Right atrium auricular region (tissue), 2 donors: ENCODE measurements around the gene KCNQ1. TPM values are rescaled to one million over a fixed set of nuclear protein-coding genes. Genes with fewer than 3 reads are reported as not detected.

Experiments
- DNase-seq: peaks from one replicate; pipeline ENCODE4 v3.0.0-alpha.2; 2019; ENCODE audit warnings: low spot score
- H3K27ac ChIP-seq, 2 donors: fragments of 200-600 bp; sonication (generic); 1 replicate in 1 of 2; 2 replicates in 1 of 2; pipeline ENCODE4 v1.5.1; 2016 to 2019
- H3K27me3 ChIP-seq, 2 donors: fragments of 200-600 bp; sonication (generic); one replicate each; pipeline versions ENCODE4 v1.5.1 to v1.6.0; 2017 to 2019
- H3K36me3 ChIP-seq: fragments of 200-600 bp; sonication (generic); one replicate; pipeline ENCODE4 v1.5.1; 2016
- H3K4me1 ChIP-seq, 2 donors: fragments of 200-600 bp; sonication (generic); one replicate each; pipeline versions ENCODE4 v1.5.1 to v1.6.0; 2017 to 2019
- H3K4me3 ChIP-seq, 2 donors: fragments of 200-600 bp; sonication (generic); 1 replicate in 1 of 2; 2 replicates in 1 of 2; pipeline ENCODE4 v1.5.1; 2017 to 2019; ENCODE audit warnings: mild to moderate bottlenecking in 1 of 2, moderate library complexity in 1 of 2
- H3K9me3 ChIP-seq, 2 donors: fragments of 200-600 bp; sonication (generic); one replicate each; pipeline ENCODE4 v1.5.1; 2019
- total RNA-seq, 2 donors: library from RNA; depleted of rRNA; stranded (reverse); fragments of >200 nt; gene quantifications; one replicate each; pipeline ENCODE4 v1.1.0, GENCODE V29; 2016
- TF ChIP-seq, protein P1 (sequence below), 2 donors: fragments of 200-600 bp; sonication (generic); IDR thresholded peaks; one replicate each; pipeline ENCODE4 v1.5.1; 2019; ENCODE audit warnings: antibody characterized with exemption in 2 of 2

The KCNQ1 gene
- total RNA-seq, 2 donors from 2014 or later, result 12.7 to 25.1 TPM

DNA sequence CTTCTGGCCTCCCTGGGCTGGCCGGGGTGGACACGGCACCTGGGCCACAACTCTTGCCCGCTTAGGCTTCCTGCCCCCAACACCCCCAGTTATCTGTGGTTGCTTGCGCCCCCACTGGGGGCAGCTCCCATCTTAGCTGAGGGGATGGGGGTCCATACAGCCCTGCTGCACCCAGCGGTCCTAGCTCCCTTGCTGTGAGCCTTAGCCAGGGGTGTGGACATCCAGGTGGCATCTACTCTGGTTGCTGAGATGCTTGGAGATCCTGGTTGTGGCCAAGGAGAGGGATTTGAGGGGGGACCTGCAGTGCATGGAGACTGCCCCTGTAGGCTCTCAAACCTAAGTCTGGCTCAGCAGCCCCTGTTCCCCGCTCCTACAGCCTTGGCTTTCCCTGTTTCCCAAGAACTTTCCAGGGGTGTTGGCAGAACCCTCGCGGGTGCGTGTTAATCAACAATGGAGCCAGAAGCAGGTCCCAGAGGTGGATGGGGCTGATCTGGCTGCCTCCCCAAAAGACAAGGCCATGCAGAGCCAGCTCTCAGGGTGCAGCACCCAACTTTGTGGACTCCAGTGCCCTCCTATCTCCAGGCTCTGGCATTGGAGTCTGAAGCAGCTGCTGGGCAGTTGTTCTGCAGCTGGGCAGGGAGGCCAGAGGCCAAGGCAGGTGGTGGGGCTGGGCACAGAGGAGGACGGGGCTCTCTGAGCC, 3.3 kb downstream of the KCNQ1 start:
- Histone ChIP-seq H3K4me3 (no peak overlapping the region), H3K36me3 (no peaks in the 10 kb centered on the region), H3K27me3 (no peaks in the 10 kb centered on the region), H3K27ac (no peak overlapping the region), H3K4me1 (peaks cover 0 to 52% of the 10 kb centered on the region in 2 donors), H3K9me3 (no peaks in the 10 kb centered on the region)
- no peak for DNase-seq
- TF ChIP-seq, protein P1, sequence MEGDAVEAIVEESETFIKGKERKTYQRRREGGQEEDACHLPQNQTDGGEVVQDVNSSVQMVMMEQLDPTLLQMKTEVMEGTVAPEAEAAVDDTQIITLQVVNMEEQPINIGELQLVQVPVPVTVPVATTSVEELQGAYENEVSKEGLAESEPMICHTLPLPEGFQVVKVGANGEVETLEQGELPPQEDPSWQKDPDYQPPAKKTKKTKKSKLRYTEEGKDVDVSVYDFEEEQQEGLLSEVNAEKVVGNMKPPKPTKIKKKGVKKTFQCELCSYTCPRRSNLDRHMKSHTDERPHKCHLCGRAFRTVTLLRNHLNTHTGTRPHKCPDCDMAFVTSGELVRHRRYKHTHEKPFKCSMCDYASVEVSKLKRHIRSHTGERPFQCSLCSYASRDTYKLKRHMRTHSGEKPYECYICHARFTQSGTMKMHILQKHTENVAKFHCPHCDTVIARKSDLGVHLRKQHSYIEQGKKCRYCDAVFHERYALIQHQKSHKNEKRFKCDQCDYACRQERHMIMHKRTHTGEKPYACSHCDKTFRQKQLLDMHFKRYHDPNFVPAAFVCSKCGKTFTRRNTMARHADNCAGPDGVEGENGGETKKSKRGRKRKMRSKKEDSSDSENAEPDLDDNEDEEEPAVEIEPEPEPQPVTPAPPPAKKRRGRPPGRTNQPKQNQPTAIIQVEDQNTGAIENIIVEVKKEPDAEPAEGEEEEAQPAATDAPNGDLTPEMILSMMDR (IDR thresholded peaks at IDR 0.05), result no peak

DNA sequence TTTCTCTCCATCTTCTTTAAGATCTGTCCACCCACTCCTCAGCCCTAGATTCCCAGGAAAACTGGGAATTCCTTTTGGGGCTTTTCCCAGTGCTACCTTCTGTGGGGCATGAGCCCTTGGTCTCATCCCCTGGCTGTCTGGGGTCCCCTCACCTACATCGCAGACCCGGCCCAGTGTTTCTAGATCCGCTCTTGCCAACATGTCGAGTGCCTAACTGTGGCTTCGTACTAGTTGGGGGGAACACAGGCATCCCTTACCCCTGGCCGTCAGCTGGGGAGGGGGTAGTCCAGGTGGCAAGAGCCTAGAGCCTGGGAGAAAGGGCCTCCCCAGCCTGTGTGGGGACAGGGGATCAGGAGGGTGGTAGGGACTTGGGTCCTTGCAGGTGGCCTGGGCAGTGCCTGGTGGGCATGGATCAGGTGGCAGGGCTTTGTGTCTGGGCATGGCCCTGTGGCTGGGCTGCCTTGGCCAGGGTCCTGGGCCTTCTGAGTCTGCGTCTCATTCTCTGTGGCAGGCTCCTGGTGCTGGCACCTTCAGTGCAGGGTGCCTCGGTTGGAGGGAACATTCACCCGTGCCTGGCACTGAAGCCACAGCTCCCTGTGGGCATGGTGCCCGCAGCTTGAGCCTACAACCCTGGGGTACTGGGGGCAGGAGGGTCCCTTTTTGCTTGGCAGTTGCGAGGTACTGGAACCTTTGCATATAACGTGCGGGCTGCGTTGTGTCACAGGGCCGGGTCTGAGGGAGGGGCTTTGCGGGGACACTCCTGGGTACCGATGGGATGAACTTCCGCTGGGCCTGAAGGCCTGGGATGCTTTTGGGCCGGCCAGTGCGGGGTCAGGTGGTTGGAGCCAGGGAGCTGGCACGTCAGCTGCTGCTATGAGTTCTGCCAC, 4.1 kb downstream of the KCNQ1 start:
- peak overlapping the region; percentile 48 for H3K27ac ChIP-seq
- H3K27me3 ChIP-seq, result no peaks in the 10 kb centered on the region
- peaks cover 0 to 48% of the 10 kb centered on the region in 2 donors for H3K4me1 ChIP-seq
- no peak for DNase-seq
- no peaks in the 10 kb centered on the region for H3K36me3 ChIP-seq
- H3K9me3 ChIP-seq, result no peaks in the 10 kb centered on the region
- H3K4me3 ChIP-seq, result no peak overlapping the region
- TF ChIP-seq, protein P1 (IDR thresholded peaks at IDR 0.05), result no peak

DNA sequence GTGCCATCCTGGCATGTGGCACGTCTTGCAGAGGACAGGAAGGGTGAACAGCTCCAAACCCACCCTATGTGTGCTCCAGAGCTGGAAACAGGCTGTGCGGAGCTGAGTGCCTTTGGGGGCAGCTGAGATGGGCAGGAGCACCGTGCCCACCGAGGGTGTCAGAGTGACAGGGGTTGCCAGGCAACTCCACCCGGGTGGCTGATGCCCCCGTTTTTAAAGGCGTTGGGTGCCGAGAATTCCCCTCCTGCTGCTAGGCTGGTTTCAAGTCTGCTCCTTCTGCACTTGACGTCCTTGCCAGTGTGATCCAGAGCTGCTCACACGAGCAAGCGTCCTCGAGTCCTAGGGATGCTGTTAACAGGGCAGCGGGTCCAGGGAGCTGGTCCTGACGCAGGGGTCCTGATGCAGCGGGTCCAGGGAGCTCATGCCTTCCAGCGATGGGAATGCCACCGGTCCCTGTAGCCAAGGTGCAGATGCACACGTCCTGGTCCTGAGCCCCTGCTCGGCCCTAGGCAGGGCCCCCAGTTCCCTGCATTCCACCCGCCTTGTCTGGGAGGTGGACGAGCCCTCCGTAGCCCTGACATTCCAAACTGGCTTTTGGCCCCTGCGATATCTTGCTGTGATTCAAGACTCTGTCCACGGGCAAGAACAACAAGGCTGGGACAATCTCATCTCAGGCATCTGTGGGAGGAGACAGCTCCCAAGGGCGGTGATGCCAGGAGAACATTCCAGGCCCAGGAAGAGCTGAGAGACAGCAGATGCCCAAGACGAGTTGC, 4.9 kb downstream of the KCNQ1 start:
- no peaks in the 10 kb centered on the region for H3K36me3 ChIP-seq
- DNase-seq, result no peak
- no peaks in the 10 kb centered on the region for H3K27me3 ChIP-seq
- no peak overlapping the region for H3K4me3 ChIP-seq
- peaks cover 0 to 43% of the 10 kb centered on the region in 2 donors for H3K4me1 ChIP-seq
- peak overlapping the region; percentile 14 to 48 for H3K27ac ChIP-seq
- TF ChIP-seq, protein P1 (IDR thresholded peaks at IDR 0.05), result no peak
- H3K9me3 ChIP-seq, result no peaks in the 10 kb centered on the region

DNA sequence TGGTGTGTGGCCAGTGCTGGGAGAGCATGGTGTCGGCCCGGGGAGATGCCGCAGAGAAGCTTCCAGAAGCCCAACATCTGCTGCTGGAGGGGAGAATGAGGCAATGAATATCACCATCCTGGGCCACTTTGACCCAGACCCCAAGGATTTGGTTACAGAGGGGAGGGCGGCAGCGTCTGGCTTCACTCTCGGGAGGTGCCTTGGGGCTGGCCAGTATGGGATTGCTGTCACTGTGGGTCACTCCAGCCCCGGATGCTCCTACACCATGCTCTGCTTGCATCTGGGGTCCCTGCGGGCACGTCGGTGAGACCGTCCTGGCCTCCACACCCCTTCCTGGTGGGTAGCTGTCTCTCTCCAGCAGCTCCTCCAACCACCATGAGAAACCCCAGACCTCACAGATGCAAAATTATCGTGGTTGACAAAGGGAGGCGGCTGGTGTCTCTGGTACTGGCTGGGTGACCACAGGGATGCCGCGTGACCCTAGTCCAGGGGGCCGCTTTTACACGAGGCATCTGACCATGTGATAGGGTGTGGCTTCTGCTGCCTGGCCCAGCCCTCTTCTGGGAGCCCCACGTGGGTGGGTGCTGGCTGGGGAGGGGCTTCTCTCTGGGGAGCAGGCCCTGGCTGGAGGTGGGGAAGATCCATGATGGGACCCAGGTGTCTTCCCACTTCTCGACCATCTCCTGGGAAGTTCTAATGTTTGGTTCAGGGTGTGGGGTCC, 5.7 kb downstream of the KCNQ1 start:
- Histone ChIP-seq H3K4me3 (no peak overlapping the region), H3K27ac (no peak overlapping the region), H3K27me3 (no peaks in the 10 kb centered on the region), H3K36me3 (no peaks in the 10 kb centered on the region), H3K4me1 (peaks cover 0 to 40% of the 10 kb centered on the region in 2 donors), H3K9me3 (no peaks in the 10 kb centered on the region)
- no peak for DNase-seq
- TF ChIP-seq, protein P1 (IDR thresholded peaks at IDR 0.05), result no peak

DNA sequence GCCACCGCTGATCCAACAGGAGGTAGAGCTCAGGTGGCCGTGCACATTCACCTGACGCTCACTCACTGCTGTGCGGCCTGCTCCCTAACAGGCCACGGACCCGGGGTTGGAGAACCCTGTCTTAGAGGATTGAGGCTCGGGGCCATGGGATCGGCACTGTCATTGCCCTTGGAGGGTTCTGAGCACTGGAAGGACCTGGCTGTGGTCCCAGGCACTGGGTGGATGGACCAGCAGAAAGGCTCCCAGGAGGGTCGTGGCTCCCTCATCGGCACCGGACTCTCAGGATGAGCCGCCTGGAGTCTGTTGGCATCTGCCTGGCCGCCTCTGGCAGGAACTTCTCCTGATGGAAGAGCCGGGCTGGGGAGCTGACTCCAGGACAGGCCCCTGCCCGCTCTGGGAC, 6.5 kb downstream of the KCNQ1 start:
- DNase-seq, result no peak
- Histone ChIP-seq H3K36me3 (no peaks in the 10 kb centered on the region), H3K4me1 (peaks cover 0 to 32% of the 10 kb centered on the region in 2 donors), H3K27ac (no peak overlapping the region), H3K27me3 (no peaks in the 10 kb centered on the region), H3K4me3 (no peak overlapping the region), H3K9me3 (no peaks in the 10 kb centered on the region)
- TF ChIP-seq, protein P1 (IDR thresholded peaks at IDR 0.05), result no peak
